NCI-H345 treated with DMSO at 0.1 percent for 48 hours (cell line): Measurements from ENCODE around the gene NOTUM.

Source experiments
- DNase-seq: peaks from one replicate; lab custom pipeline; 2025; ENCODE audit not compliant: unreplicated experiment; lab: John Stamatoyannopoulos, UW

The NOTUM gene

GRCh38 chr17:81911277-81911961, 49.6 kb downstream of the NOTUM start, which contains the start of gene PCYT2:
Gene PCYT2, minus strand, starts transcription at chr17:81911399. Its CDS starts 44 bp downstream, at chr17:81911355.
- peak; percentile 85 for DNase-seq

DNA sequence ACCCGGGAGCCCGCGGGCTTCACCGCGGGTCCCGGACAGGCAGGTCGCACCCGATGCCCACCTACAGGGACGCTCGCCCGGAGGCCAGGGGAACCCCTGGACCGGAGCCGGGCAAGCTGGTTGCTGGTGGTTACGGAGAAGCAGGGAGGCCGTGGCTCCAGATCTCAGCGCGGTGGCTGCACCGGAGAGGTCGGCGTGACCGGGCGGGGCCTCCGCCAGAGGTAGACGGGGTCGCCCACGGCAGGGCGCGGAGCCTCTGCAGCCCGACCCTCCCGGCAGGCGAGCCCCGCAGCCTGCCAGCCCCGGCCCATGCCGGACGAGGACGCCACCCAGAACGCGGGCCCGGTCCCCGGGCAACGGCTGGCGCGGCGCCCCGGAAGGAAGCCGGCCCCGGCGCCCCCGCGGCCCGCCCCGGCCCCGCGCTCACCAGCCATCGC, 50.1 kb downstream of the NOTUM start:
- no peak for DNase-seq

DNA sequence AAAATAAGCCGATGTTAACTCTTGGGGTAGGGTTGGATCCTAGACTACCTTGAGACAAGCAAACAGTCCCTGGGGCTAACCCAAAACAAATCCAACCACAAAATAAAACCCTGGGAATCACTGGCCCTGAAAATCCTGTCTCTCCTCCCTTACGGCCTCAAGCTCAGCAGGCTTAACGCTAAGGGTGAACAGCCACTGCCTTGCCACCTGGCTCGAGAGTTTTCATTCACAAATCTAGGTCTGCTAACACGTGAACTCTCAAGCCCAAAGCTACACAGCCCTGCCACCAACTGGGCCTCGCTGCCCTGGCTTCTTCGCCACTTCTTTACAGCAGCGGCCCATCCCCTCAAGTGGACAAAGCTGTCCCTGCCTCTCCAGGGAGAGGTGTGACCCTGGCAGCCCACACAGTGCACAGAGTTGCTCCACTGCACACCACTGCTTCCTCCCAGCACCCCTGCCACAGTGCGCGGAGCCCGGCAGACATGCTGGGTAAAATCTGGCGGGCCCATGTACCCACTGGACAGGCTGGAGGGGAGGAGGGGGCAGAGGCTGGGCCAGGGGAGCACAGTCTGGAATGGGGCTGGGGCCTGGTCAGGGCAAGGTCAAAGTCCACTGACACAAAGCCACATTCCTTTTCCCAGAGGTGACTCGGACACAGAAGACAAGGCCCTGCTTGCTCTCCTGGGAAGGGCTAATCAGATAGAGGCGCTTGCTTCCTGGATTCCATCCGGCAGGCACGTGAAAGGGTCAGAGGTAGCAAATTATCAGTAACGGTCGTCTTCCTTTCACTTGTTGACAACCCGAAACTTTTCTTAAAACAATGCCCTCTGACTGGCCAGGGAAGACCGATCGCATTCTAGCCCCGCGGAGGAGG, 50.8 kb downstream of the NOTUM start:
- DNase-seq = no peak

- DNase-seq = no peak
These were observed 51.8 kb downstream of the NOTUM start for GRCh38 chr17:81909231-81909630.

DNA sequence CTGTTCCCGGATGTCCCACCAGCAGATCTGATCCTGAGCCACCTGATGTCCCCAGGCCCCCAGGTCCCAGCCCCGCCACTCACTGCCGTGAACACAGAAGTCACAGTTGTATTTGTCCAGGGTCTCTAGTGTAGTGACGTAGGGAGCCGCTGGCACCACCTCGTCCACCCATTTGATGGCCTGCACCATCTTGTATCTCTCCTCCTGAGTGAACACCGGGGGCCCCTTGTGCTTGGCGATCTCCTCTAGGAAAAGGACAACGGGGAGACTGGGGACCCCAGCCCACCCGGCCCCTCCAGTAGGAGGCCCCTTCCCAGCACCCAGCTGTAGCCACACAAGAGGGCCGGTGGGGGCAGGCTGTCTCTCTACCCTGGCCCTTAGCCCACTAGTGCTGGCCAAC, 52.2 kb downstream of the NOTUM start:
- DNase-seq = no peak

DNA sequence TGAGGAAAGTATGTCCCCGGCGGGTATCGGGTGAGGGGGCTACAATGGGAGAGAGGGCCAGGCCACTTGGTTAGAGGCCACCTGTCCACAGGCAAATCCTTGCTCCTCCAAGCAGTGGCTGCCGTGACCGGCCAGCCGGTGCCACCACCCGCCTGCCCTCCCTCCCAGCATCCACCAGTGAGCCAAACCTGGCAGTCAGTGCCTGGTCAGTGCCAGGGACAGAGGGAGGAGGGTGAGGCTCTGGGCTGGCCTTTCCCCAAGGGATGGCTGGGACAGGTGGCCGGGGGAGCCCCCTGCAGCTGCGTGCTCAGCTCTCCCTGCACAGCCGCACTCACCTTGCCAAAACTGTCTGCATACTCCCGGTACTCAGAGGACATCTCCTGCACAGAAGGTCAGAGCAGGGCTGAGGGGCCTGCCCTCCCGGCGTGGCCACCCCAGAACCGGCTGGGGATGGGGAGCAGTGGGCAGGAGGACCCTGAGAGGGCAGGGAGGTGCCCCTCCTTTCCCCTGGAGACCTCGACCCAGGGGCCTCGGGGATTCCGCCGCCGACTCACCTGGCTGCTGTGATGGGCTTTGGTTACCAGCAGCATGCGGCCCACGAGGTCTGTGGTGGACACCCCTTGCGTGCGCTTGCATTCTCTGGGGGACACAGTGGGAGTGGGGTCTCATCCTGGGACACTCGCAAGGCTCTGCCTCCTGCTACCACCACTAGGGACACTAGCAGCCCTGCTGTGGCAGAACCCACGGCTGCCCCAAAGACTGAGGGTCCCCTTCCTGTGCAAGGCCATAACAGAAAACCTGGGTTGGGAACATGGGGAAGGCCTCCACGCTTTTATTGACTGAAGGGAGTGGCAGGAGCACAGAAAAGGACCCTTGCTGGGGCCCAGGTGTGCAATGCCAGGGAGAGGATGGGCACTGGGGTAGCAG, 53.5 kb downstream of the NOTUM start:
- no peak for DNase-seq

DNA sequence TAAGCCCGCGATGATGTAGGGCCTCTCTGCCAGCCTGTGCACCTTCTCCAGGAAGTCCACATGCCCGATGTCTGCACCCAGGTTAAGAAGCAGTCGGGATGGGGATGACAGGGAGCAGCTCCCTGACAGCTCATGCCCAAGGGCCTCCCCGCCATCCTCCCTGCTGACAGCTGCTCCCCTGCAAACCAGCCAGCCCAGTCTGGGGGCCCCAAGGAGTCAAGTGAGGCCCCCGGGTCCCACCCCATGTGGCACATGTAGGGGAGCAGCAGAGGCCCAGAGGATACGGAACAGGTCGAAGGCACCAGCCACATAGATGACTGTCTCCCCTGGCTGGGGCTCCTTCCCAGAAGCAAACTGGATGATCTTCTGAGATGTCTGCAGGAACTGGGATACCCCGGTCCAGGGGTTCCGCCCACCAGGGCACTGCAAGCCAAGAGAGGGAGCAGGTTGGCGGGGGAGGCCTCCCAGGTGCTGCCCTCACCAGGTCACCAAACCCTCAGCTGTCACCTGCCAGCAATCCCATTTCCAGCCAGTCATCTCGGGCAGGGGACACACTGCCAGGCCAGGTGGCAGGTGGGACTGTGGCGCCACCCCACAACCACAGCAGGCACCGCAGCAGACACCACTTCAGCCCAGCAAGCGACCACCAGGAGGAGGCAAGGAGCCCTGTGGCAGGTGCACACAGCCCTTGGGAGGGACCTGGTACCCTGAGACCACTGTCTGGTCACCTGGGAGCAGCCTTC, 54.3 kb downstream of the NOTUM start:
- DNase-seq = no peak

- DNase-seq = no peak
These were observed 55.0 kb downstream of the NOTUM start for GRCh38 chr17:81905993-81906392.

GRCh38 chr17:81905424-81905875, 55.5 kb downstream of the NOTUM start:
- no peak for DNase-seq

DNA sequence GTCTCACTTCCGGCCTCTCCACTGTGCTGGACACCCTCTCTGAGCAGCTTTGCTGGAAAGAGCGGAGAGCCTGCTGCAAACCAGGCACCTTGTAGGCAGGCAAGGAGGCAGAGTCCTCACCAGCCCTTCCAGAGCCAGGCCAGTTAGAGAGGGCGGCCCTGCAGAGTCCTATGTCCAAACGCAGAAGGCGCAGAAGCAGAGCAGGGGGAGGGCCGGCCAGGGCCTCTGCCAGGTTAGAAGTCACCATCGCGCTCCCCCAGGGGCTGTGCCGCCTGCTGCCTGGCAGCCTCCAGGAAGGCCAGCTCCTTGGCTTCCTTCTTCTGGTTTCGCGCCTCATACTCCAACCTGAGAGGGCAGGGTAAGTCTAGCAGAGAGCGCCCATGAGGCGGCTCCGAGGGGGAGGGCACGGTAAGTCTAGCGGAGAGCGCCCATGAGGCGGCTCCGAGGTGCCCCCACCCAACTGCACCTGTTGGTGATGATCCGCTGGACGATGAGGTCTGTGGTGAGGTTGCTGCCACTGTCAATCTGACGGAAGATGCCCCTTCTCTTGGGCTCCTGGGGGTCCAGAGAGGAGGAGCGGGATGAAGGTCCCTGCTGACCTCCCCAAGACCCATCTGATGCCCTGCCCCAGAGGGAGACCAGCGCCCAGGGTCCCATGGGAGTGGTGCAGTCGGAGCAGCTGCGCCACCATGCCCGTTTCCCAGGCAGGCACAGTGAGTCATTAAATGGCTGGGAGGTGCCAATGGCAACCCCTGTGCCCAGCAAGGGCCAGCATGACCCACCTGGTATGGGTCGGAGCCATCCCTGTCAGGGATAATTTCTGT, 56.2 kb downstream of the NOTUM start:
- no peak for DNase-seq

DNA sequence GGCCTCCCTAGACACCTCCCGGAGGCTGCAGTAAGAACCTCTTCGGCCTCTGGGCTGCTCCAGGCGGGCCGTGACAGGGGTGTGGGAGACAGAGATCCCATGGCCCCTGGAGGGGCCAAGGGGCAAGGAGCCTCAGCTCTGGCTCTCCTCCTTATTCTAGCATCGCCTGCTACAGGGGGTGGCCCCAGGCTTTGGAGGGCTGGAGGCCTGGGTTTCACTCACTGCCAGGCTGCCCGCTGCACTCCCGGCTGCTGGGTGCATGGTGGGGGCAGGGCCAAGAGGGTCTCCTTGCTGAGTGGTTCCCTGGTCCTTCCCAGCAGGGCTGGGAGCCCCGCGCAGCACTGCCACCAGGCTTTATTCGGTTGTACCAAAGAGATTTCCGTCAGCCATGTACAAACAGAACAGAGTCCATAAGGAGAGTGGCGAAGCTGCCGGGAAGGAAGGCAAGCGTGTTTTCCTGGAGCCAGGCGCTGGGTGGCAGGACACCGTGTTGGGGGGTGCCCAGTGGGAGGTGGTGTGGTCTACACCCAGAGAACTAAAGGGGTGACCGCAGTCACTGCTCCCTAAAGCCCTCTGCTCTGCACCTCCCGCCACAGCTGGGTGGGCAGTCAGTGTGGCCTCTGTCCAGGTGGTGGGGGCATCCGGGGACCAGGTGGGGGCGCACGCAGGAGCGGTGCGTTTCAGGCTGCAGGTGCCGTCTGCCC, 56.9 kb downstream of the NOTUM start:
- no peak for DNase-seq

DNA sequence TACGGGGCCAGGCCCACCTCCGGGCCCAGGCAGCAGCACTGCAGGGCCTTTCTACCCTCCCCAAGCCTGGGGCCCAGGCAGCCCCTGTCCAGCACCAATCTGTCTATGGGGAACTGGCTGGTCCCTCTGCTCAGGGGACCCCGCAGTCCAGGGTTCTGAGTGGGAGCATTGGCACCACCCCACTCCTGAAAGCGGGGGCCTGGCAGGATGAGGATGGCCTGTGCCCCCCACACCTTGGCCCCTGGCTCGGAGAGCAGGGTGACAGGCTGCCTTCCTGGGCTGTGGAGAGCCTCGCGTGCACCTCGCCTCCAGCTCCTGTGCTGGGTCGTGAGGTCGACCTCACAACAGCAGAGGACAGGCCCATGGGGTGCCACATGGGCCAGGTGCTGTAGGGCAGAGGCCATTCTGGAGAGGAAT, 57.6 kb downstream of the NOTUM start:
- no peak for DNase-seq

GRCh38 chr17:81902653-81903414, 58.2 kb downstream of the NOTUM start:
- no peak for DNase-seq
